Measurements from ENCODE around the gene DNAAF2.

Gene DNAAF2

GRCh38 chr14:49640540-49641417, 5.7 kb upstream of the DNAAF2 start:
- Histone ChIP-seq H3K9me3 (no peaks in the 10 kb centered on the region), H3K4me1 (ENCODE audit: control insufficient read depth in 1 of 2, insufficient read depth in 1 of 2, low read depth in 1 of 2, low read length in 1 of 2) (no peaks in the 10 kb centered on the region), H3K36me3 (no peaks in the 10 kb centered on the region), H3K27me3 (no peaks in the 10 kb centered on the region), H3K4me3 (ENCODE audit: low read depth in 1 of 2, low read length in 1 of 2) (no peak overlapping the region), H3K27ac (no peak overlapping the region)
- TF ChIP-seq CTCF (IDR thresholded peaks at IDR 0.05), result no peak

- TF ChIP-seq CTCF (IDR thresholded peaks at IDR 0.05), result no peak
- no peaks in the 10 kb centered on the region for H3K36me3 ChIP-seq
- peaks cover 23 to 26% of the 10 kb centered on the region in 2 experiments for H3K4me1 ChIP-seq (ENCODE audit: control insufficient read depth in 1 of 2, insufficient read depth in 1 of 2, low read depth in 1 of 2, low read length in 1 of 2)
- no peaks in the 10 kb centered on the region for H3K9me3 ChIP-seq
- no peak overlapping the region for H3K4me3 ChIP-seq (ENCODE audit: low read depth in 1 of 2, low read length in 1 of 2)
- no peaks in the 10 kb centered on the region for H3K27me3 ChIP-seq
- H3K27ac ChIP-seq, result no peak overlapping the region
These were observed 2.6 kb upstream of the DNAAF2 start for GRCh38 chr14:49637534-49638078.

- Histone ChIP-seq H3K9me3 (no peaks in the 10 kb centered on the region), H3K36me3 (no peaks in the 10 kb centered on the region), H3K27me3 (no peaks in the 10 kb centered on the region), H3K4me3 (ENCODE audit: low read depth in 1 of 2, low read length in 1 of 2) (no peak overlapping the region), H3K27ac (no peak overlapping the region), H3K4me1 (ENCODE audit: control insufficient read depth in 1 of 2, insufficient read depth in 1 of 2, low read depth in 1 of 2, low read length in 1 of 2) (peaks cover 25 to 30% of the 10 kb centered on the region in 2 experiments)
- TF ChIP-seq CTCF (IDR thresholded peaks at IDR 0.05), result no peak
These were observed 1.8 kb upstream of the DNAAF2 start for GRCh38 chr14:49636866-49637265.

GRCh38 chr14:49633640-49634546, 1.2 kb downstream of the DNAAF2 start:
- H3K27ac ChIP-seq, result peak overlapping the region; percentile 96
- peak overlapping the region; percentile 90 to 91 for H3K4me3 ChIP-seq (ENCODE audit: low read depth in 1 of 2, low read length in 1 of 2)
- no peaks in the 10 kb centered on the region for H3K9me3 ChIP-seq
- no peaks in the 10 kb centered on the region for H3K36me3 ChIP-seq
- TF ChIP-seq CTCF (IDR thresholded peaks at IDR 0.05), result peak; percentile 73
- H3K27me3 ChIP-seq, result no peaks in the 10 kb centered on the region
- peaks cover 25 to 30% of the 10 kb centered on the region in 2 experiments for H3K4me1 ChIP-seq (ENCODE audit: control insufficient read depth in 1 of 2, insufficient read depth in 1 of 2, low read depth in 1 of 2, low read length in 1 of 2)
